SK-N-SH (cell line): ENCODE results near the gene RAB1B. TPM values are rescaled to one million over a fixed set of nuclear protein-coding genes. Genes with fewer than 3 reads are reported as not detected.

Experiments used
- CTCF ChIA-PET: fragments of 300-600, 350-600 bp; formaldehyde crosslinking; extraction: SDS; loops from one replicate; lab custom pipeline; 2021; lab: Yijun Ruan, JAX
- POLR2A ChIA-PET: fragments of 350-600 bp; sonication (Branson Sonifier 250); formaldehyde crosslinking; extraction: SDS; loops from one replicate; lab custom pipeline; 2020; ENCODE audit warnings: antibody characterized with exemption, inconsistent platforms; lab: Yijun Ruan, JAX
- DNase-seq: peaks from one replicate; pipeline ENCODE4 v3.0.0; 2012
- H2AFZ ChIP-seq: fragments of 200-600 bp; sonication (generic); 2 replicates; pipeline ENCODE4 v1.8.1; 2016; ENCODE audit warnings: antibody characterized with exemption, mild to moderate bottlenecking, low read depth
- H3F3A ChIP-seq: fragments of 200-600 bp; sonication (generic); replicated peaks from 2 replicates; pipeline ENCODE3; 2016; ENCODE audit warnings: antibody characterized with exemption, mild to moderate bottlenecking; ENCODE audit not compliant: insufficient read depth
- H3K27ac ChIP-seq, 2 experiments: fragments of 200-500 bp in 1 of 2; fragments of 200-600 bp in 1 of 2; sonication (Bioruptor generic) in 1 of 2; sonication (generic), shearing (Covaris generic) in 1 of 2; 2 replicates each; pipeline versions ENCODE4 v1.5.1 to v1.6.1; 2014 to 2016; ENCODE audit warnings: low read depth in 2 of 2, inconsistent platforms in 1 of 2, low read length in 1 of 2, mild to moderate bottlenecking in 1 of 2, mixed read lengths in 1 of 2
- H3K27me3 ChIP-seq: fragments of 200-600 bp; sonication (generic), shearing (Covaris generic); 2 replicates; pipeline ENCODE4 v1.6.1; 2016; ENCODE audit warnings: mixed run types; ENCODE audit not compliant: insufficient read depth
- H3K36me3 ChIP-seq, 2 experiments: fragments of 200-500 bp in 1 of 2; fragments of 200-600 bp in 1 of 2; sonication (Bioruptor generic) in 1 of 2; sonication (generic) in 1 of 2; replicated peaks in 1 of 2; 2 replicates each; pipeline versions ENCODE3 to v1.5.1; 2014 to 2016; ENCODE audit warnings: low read length in 1 of 2, mild to moderate bottlenecking in 1 of 2; ENCODE audit not compliant: insufficient read depth in 2 of 2, control insufficient read depth in 1 of 2
- H3K4me1 ChIP-seq, 2 experiments: fragments of 200-500 bp in 1 of 2; fragments of 200-600 bp in 1 of 2; sonication (Bioruptor generic) in 1 of 2; sonication (generic), shearing (Covaris generic) in 1 of 2; 2 replicates each; pipeline versions ENCODE4 v1.5.1 to v1.6.1; 2014 to 2016; ENCODE audit warnings: low read depth in 1 of 2, low read length in 1 of 2, mixed run types in 1 of 2; ENCODE audit not compliant: insufficient read depth in 2 of 2, control insufficient read depth in 1 of 2
- H3K4me2 ChIP-seq: fragments of 200-600 bp; sonication (generic), shearing (Covaris generic); 2 replicates; pipeline ENCODE4 v1.6.1; 2017; ENCODE audit warnings: mixed run types
- H3K4me3 ChIP-seq, 2 experiments: fragments of 200-500 bp in 1 of 2; fragments of 200-600 bp in 1 of 2; sonication (Bioruptor generic) in 1 of 2; sonication (generic), shearing (Covaris generic) in 1 of 2; 2 replicates each; pipeline versions ENCODE4 v1.5.1 to v1.8.1; 2014 to 2016; ENCODE audit warnings: low read depth in 2 of 2, inconsistent platforms in 1 of 2, low read length in 1 of 2, mild to moderate bottlenecking in 1 of 2, mixed read lengths in 1 of 2, moderate library complexity in 1 of 2
- H3K79me2 ChIP-seq: fragments of 200-600 bp; sonication (generic); 2 replicates; pipeline ENCODE4 v1.8.1; 2017; ENCODE audit warnings: mild to moderate bottlenecking; ENCODE audit not compliant: insufficient read depth
- H3K9ac ChIP-seq: fragments of 200-600 bp; sonication (generic); 2 replicates; pipeline ENCODE4 v1.6.1; 2017; ENCODE audit warnings: mixed run types
- H3K9me2 ChIP-seq: fragments of 200-600 bp; sonication (generic); 2 replicates; pipeline ENCODE4 v1.6.1; 2017; ENCODE audit warnings: mixed run types
- H3K9me3 ChIP-seq: fragments of 200-600 bp; sonication (generic); 2 replicates; pipeline ENCODE4 v1.6.1; 2017; ENCODE audit warnings: mixed run types, mild to moderate bottlenecking, moderate library complexity
- H4K20me1 ChIP-seq: fragments of 200-600 bp; sonication (generic); 2 replicates; pipeline ENCODE4 v1.6.1; 2017; ENCODE audit warnings: mild to moderate bottlenecking, mixed run types; ENCODE audit not compliant: insufficient read depth
- ELF1 ChIP-seq: IDR thresholded peaks from 2 replicates; pipeline ENCODE4 v1.4.0; 2012
- EP300 ChIP-seq, 2 experiments: IDR thresholded peaks; 2 replicates each; pipeline versions ENCODE4 v1.4.0 to v1.6.1; 2012; ENCODE audit warnings: borderline replicate concordance in 1 of 2, low read depth in 1 of 2, low read length in 1 of 2
- EZH2phosphoT487 ChIP-seq: fragments of 200-600 bp; sonication (generic); IDR thresholded peaks from 2 replicates; pipeline ENCODE4 v1.6.1; 2017; ENCODE audit warnings: low read depth, mixed run types, mild to moderate bottlenecking, antibody characterized with exemption, moderate library complexity, borderline replicate concordance
- FOXJ3 ChIP-seq: sonication (generic); formaldehyde crosslinking; IDR thresholded peaks from 2 replicates; pipeline ENCODE4 v1.5.1; 2020; ENCODE audit warnings: mild to moderate bottlenecking, missing genetic modification reagents
- FOXM1 ChIP-seq: IDR thresholded peaks from 2 replicates; pipeline ENCODE4 v1.4.0; 2012; ENCODE audit warnings: low read depth, mild to moderate bottlenecking
- GABPA ChIP-seq: IDR thresholded peaks from 2 replicates; pipeline ENCODE4 v1.4.0; 2012; ENCODE audit warnings: low read depth, mild to moderate bottlenecking
- GATA2 ChIP-seq: sonication (generic); formaldehyde crosslinking; IDR thresholded peaks from 2 replicates; pipeline ENCODE4 v1.5.0; 2020; ENCODE audit warnings: mild to moderate bottlenecking, missing genetic modification reagents
- IRF3 ChIP-seq: fragments of 150-350 bp; IDR thresholded peaks from 2 replicates; pipeline ENCODE4 v1.6.1; 2016; ENCODE audit warnings: mild to moderate bottlenecking, low read depth, low read length
- MAX ChIP-seq: IDR thresholded peaks from 2 replicates; pipeline ENCODE4 v1.4.0; 2012; ENCODE audit warnings: low read depth
- MEF2A ChIP-seq: IDR thresholded peaks from 2 replicates; pipeline ENCODE4 v1.4.0; 2012; ENCODE audit warnings: low read depth, borderline replicate concordance
- NFIC ChIP-seq: IDR thresholded peaks from 2 replicates; pipeline ENCODE4 v1.4.0; 2012; ENCODE audit warnings: borderline replicate concordance
- NRF1 ChIP-seq: IDR thresholded peaks from 2 replicates; pipeline ENCODE4 v1.6.1; 2012; ENCODE audit warnings: low read depth, mild to moderate bottlenecking, low read length
- POLR2AphosphoS5 ChIP-seq: IDR thresholded peaks from 2 replicates; pipeline ENCODE4 v1.6.1; 2012; ENCODE audit warnings: low read depth, low read length
- RAD21 ChIP-seq: IDR thresholded peaks from 2 replicates; pipeline ENCODE4 v1.6.1; 2012; ENCODE audit warnings: mild to moderate bottlenecking, low read length
- RCOR1 ChIP-seq: fragments of 150-350 bp; IDR thresholded peaks from 2 replicates; pipeline ENCODE4 v1.6.1; 2017; ENCODE audit warnings: antibody characterized with exemption, low read length
- RXRA ChIP-seq: IDR thresholded peaks from 2 replicates; pipeline ENCODE4 v1.4.0; 2012; ENCODE audit warnings: low read depth, mild to moderate bottlenecking, borderline replicate concordance
- TAF1 ChIP-seq: IDR thresholded peaks from 2 replicates; pipeline ENCODE4 v1.6.1; 2012; ENCODE audit warnings: low read depth, mild to moderate bottlenecking, low read length, moderate library complexity, borderline replicate concordance
- USF1 ChIP-seq: IDR thresholded peaks from 2 replicates; pipeline ENCODE4 v1.4.0; 2012; ENCODE audit warnings: low read depth, borderline replicate concordance
- USF2 ChIP-seq: fragments of 150-350 bp; IDR thresholded peaks from 2 replicates; pipeline ENCODE4 v1.6.1; 2017; ENCODE audit warnings: antibody characterized with exemption, low read length, low read depth, borderline replicate concordance
- YY1 ChIP-seq: IDR thresholded peaks from 2 replicates; pipeline ENCODE4 v1.4.0; 2012; ENCODE audit warnings: low read depth, mild to moderate bottlenecking
- WGBS: methylation state at CpG from one replicate; pipeline ENCODE4 v1.1.6; 2017; ENCODE audit warnings: low lambda C conversion rate; 5-methylcytosine and 5-hydroxymethylcytosine counted together
- polyA plus RNA-seq, 3 experiments: library from polyadenylated mRNA; depleted of rRNA; stranded (reverse); fragments of >200 nt; gene quantifications; 2 replicates each; pipeline ENCODE4 v1.2.3, GENCODE V29; 2012

Gene RAB1B
- polyA plus RNA-seq, 1 of the 3 experiments (the other 2 are of a cell fraction): 208 TPM

- no peaks in the 10 kb centered on the region for H3K9me3 ChIP-seq
- peaks cover 0 to 36% of the 10 kb centered on the region in 2 experiments for H3K36me3 ChIP-seq
- no peak overlapping the region for H3K9ac ChIP-seq
- no peak for DNase-seq
- ChIA-PET CTCF (interaction anchor here (0.7 to 8.2 kb wide), 4 partner anchors 15 to 62 kb away, joined by 3 to 111 read pairs (median 7); partner anchors contain the start of gene RAB1B), POLR2A (no interaction called here)
- WGBS: 98% methylated on average over 16 of the region's 16 CpGs
- no peaks in the 10 kb centered on the region for H3K9me2 ChIP-seq
- TF ChIP-seq NFIC: no peak
- no peak for TF ChIP-seq GATA2
- no peak for TF ChIP-seq YY1
- TF ChIP-seq RCOR1: no peak
- TF ChIP-seq NRF1: no peak
- no peak for TF ChIP-seq FOXJ3 (CRISPR knock-in tag)
- no peak for TF ChIP-seq POLR2AphosphoS5
- no peak for TF ChIP-seq EZH2phosphoT487
- TF ChIP-seq ELF1: no peak
- no peak for TF ChIP-seq MAX
- TF ChIP-seq USF2: no peak
- TF ChIP-seq USF1: no peak
- no peak for TF ChIP-seq TAF1
- no peak for TF ChIP-seq EP300 (IDR thresholded peaks at IDR 0.05; ENCODE audit: borderline replicate concordance in 1 of 2, low read depth in 1 of 2, low read length in 1 of 2)
- no peak overlapping the region for H2AFZ ChIP-seq
- H3K79me2 ChIP-seq: peaks cover 37% of the 10 kb centered on the region; the same call in 1 of the 2 replicates
- no peak overlapping the region for H3K4me2 ChIP-seq
- no peak overlapping the region; a peak in 1 of 4 replicates for H3K27ac ChIP-seq
- no peaks in the 10 kb centered on the region for H3K27me3 ChIP-seq
- H3K4me1 ChIP-seq: peaks cover 0 to 52% of the 10 kb centered on the region in 2 experiments; a peak in 1 of 4 replicates
- H4K20me1 ChIP-seq: peaks cover 18% of the 10 kb centered on the region
- H3K4me3 ChIP-seq: no peak overlapping the region
- H3F3A ChIP-seq: peaks cover 20% of the 10 kb centered on the region
Observed at GRCh38 chr11:66284526-66285078, 16.2 kb downstream of the RAB1B start.

GRCh38 chr11:66285250-66285947 is 17.0 kb downstream of the RAB1B start:
- peaks cover 0 to 36% of the 10 kb centered on the region in 2 experiments for H3K36me3 ChIP-seq
- peaks cover 37% of the 10 kb centered on the region; the same call in 1 of the 2 replicates for H3K79me2 ChIP-seq
- POLR2A ChIA-PET: interaction anchor here (0.7 kb wide), 1 partner anchor 14 kb away, joined by 3 read pairs; no protein-coding TSS in a partner anchor
- no peaks in the 10 kb centered on the region for H3K9me3 ChIP-seq
- CTCF ChIA-PET: interaction anchor here (1.3 to 6.2 kb wide), 4 partner anchors 19 to 63 kb away, joined by 4 to 63 read pairs (median 18); no protein-coding TSS in a partner anchor
- peaks cover 22% of the 10 kb centered on the region for H3F3A ChIP-seq
- no peak overlapping the region for H3K9ac ChIP-seq
- H4K20me1 ChIP-seq: peaks cover 18% of the 10 kb centered on the region
- no peaks in the 10 kb centered on the region for H3K9me2 ChIP-seq
- H3K4me3 ChIP-seq: no peak overlapping the region
- H3K27ac ChIP-seq: no peak overlapping the region; a peak in 2 of 4 replicates
- H3K4me2 ChIP-seq: no peak overlapping the region
- DNase-seq: no peak
- H2AFZ ChIP-seq: no peak overlapping the region
- peaks cover 7 to 53% of the 10 kb centered on the region in 2 experiments; a peak in 2 of 4 replicates for H3K4me1 ChIP-seq
- no peaks in the 10 kb centered on the region for H3K27me3 ChIP-seq
- WGBS: 92% methylated on average over 8 of the region's 13 CpGs
- TF ChIP-seq RAD21 (no peak), FOXJ3 (CRISPR knock-in tag) (no peak), GABPA (no peak), USF2 (no peak), RXRA (no peak), FOXM1 (no peak), MEF2A (no peak), MAX (no peak), IRF3 (no peak)
